ENCODE measurements around the gene TUBGCP2.

DNA sequence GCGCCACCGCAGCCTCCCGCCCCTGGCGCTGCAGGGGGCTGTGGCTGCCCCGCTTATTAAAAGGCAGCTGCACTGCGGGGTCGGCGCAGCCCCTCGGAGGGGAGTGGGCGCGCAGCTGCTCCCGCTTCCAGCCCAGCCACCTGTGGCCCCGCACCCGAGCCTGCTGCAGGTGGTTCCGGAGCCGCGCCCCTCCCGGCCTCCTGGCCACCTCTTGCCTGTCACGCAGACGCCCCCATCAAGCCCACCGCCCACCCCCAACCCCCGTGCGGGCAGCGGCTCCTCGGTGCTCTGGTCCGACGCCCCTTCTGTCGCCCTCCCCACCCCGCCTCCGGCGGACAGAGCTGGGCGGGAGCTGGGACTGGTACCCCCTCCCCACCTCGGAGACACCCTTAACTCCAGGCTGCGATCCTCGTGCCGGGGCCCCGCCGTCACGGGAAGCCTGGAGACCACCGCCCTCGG is 27.5 kb upstream of the TUBGCP2 start:
- TF ChIP-seq, protein P1, sequence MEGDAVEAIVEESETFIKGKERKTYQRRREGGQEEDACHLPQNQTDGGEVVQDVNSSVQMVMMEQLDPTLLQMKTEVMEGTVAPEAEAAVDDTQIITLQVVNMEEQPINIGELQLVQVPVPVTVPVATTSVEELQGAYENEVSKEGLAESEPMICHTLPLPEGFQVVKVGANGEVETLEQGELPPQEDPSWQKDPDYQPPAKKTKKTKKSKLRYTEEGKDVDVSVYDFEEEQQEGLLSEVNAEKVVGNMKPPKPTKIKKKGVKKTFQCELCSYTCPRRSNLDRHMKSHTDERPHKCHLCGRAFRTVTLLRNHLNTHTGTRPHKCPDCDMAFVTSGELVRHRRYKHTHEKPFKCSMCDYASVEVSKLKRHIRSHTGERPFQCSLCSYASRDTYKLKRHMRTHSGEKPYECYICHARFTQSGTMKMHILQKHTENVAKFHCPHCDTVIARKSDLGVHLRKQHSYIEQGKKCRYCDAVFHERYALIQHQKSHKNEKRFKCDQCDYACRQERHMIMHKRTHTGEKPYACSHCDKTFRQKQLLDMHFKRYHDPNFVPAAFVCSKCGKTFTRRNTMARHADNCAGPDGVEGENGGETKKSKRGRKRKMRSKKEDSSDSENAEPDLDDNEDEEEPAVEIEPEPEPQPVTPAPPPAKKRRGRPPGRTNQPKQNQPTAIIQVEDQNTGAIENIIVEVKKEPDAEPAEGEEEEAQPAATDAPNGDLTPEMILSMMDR (IDR thresholded peaks at IDR 0.05): no peak
- TF ChIP-seq, protein P2, sequence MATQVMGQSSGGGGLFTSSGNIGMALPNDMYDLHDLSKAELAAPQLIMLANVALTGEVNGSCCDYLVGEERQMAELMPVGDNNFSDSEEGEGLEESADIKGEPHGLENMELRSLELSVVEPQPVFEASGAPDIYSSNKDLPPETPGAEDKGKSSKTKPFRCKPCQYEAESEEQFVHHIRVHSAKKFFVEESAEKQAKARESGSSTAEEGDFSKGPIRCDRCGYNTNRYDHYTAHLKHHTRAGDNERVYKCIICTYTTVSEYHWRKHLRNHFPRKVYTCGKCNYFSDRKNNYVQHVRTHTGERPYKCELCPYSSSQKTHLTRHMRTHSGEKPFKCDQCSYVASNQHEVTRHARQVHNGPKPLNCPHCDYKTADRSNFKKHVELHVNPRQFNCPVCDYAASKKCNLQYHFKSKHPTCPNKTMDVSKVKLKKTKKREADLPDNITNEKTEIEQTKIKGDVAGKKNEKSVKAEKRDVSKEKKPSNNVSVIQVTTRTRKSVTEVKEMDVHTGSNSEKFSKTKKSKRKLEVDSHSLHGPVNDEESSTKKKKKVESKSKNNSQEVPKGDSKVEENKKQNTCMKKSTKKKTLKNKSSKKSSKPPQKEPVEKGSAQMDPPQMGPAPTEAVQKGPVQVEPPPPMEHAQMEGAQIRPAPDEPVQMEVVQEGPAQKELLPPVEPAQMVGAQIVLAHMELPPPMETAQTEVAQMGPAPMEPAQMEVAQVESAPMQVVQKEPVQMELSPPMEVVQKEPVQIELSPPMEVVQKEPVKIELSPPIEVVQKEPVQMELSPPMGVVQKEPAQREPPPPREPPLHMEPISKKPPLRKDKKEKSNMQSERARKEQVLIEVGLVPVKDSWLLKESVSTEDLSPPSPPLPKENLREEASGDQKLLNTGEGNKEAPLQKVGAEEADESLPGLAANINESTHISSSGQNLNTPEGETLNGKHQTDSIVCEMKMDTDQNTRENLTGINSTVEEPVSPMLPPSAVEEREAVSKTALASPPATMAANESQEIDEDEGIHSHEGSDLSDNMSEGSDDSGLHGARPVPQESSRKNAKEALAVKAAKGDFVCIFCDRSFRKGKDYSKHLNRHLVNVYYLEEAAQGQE (IDR thresholded peaks at IDR 0.05; ENCODE audit: insufficient read depth in 1 of 2, low read depth in 2 of 2, low read length in 1 of 2): no peak
